Stimulated activated CD4-positive, alpha-beta T cell treated with anti-CD3 and anti-CD28 coated beads, Interleukin-4, amount 100 ng/mL, for 1 hour (primary cell): ENCODE results near the gene HIGD1A.

ENCODE experiments used
- DNase-seq: peaks from one replicate; pipeline ENCODE4 v3.0.0-alpha.2; 2020

HIGD1A gene

DNA sequence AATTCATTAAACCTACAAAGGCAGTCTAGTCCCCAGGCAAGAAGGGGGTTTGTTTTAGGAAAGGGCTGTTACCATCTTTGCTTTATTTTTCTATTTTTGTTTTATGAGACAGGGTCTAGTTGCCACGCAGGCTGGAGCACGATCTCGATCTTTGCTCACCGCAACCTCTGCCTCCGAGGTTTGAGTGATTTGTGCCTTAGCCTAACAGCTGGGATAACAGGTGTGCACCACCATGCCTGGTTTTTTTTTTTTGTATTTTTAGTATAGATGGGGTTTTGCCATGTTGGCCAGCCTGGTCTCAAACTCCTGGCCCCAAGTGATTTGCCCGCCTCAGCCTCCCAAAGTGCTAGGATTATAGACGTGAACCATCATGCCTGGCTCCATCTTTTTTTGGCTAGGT is 4.9 kb downstream of the HIGD1A start:
- DNase-seq: no peak

DNA sequence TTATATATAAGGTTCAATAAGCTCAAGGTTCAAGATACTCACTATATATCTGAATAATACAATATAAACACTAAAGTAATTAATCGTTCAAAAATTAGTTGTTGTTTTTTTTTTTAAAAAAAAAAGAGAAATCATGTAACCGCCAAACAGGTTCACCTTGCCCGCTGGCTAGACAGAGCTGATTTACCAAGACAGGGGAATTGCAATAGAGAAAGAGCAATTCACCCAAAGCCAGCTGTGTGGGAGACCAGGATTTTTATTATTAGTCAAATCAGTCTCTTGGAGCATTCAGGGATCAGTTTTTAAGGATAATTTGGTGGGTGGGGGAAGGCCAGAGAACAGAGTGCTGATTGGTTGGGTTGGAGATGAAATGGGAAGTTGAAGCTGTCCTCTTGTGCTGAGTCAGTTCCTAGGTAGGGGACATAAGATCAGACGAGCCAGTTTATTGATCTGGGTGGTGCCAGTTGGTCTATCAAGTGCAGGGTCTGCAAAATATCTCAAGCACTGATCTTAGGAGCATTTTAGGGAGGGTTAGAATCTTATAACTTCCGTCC is 7.9 kb downstream of the HIGD1A start:
- DNase-seq: no peak

DNA sequence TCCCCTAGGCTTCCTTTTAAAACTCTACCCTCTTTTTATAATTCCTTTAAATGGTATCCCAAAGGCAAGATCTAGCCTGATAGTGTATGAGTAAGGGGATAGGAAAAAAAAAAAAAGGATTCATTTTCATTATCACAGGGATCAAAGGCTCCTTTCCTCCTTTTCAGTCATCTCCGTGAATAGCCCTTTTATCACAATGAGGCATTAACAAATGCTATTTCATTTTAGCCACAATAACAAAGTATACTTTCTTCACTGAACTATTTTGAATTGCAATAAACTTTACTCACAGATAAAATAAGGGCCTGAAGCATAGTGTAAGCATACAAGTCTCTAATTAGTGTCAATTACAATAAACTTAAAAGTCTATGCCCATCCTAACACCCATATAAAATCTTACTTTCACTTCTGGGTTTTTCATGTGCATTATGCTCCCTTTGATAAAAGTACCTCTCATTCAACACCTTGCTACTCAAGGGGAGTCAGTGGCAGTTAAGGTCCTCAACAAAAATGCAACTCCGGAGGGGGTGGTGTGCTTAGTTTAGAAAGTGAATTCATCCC is 8.6 kb downstream of the HIGD1A start:
- DNase-seq: no peak

DNA sequence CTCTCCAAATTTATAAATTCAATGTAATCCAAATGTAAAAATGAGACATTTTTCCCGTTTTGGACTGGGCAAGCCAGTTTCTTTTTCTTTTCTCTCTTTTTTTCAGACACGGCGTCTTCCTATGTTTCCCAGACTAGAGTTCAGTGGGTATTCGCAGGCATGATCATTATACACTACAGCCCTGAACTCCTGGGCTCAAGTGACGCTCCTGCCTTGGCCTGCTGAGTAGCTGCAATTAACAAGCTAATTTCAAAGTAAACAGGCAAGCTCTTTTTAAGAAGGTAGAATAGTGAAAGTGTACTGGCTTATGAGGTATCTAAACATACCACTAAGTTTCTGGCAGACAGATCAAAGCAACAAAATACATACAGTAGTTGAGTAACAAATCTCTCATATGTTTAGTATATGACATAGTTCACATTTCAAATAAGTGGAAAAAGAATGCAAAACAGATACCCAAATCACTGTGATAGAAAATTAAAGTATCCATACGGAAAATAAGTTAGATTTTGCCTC is 13.5 kb downstream of the HIGD1A start:
- DNase-seq: no peak

DNA sequence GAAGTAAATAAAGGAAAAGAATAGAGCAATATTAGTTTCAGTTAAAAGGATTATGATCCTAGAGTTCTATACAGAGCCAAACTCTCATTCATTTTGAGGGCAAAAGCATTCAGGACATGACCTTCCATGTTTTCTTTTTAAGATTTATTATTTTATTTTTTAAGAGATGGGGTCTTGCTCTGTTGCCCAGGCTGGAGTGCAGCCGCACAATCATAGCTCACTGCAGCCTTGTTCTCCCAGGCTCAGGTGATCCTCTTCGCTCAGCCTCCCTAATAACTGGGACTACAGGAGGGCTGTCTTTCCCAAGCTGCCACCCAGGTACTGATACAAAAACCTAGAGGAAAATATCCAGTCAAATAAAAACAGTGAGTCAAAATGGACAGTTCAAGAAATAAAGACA is 17.7 kb downstream of the HIGD1A start:
- DNase-seq: no peak

DNA sequence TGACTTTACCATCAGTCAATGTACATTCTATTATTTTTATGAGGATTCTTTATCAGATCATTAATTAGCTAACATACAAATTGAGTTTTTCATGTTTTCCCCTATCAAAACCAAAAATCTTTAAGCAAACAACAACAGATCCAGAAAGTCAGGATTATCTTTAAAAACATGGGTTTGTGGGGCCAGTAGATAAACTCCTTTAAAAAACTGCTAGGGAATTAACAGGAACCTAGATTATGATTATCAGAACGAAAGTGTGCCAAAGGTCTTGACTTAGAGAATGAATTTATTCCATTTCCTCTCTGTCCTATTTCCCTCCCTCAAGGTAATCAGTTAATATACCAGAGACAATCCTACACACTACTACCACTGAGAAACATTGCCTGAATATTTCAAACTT is 18.1 kb downstream of the HIGD1A start:
- no peak for DNase-seq

DNA sequence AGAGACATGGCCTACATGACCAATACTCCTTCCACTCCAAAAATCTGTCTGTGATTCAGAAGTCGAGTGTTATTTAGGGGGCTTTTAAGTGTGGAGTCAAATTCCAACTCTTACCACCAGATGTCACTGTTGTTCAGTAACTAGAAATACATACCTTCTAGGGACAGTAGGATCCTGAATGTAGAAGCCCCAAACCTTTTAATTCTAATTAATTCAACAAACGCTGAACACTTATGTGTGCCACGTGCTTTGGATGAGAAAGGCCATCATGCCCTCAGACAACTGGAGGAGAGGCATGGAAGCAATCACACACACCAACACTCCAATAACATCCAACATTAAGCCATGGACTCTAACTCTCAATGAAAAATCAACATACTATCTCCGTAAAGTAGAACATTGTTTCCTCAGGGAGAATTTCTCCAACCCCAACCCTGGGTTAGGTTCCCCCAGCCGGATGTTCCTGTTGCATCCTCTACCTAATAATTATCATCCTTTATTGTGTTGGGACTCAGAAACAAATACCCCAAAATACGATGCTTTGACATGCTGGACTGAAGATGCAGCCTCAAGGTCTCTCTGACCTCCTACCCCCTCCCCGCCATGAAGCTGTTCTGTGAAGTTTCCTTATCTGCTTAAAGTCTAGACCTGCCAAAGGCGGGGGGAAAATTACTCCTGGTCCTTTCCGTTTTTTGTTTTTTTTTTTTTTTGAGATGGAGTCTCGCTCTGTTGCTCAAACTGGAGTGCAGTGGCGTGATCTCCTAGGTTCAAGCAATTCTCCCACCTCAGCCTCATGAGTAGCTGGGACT is 23.2 kb downstream of the HIGD1A start:
- DNase-seq: no peak

DNA sequence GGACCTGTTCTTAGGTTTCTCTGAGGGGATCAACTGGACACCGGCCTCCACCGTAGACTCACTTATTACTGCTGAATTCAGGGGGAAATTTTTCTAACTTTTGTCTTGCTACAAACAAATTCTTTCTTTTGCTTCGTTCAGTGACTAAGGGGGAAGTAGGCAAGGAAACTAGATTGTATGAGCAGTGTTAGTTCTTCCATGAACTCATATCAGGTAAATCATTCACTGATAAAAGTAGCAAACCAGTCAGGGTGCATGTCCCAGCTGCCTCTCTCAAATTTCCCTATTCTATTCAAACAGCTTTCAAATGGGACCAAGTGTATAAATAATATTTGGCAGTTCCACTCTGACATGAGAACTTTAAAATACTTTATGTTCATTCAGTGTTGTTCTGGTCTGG is 23.9 kb downstream of the HIGD1A start:
- DNase-seq: no peak

DNA sequence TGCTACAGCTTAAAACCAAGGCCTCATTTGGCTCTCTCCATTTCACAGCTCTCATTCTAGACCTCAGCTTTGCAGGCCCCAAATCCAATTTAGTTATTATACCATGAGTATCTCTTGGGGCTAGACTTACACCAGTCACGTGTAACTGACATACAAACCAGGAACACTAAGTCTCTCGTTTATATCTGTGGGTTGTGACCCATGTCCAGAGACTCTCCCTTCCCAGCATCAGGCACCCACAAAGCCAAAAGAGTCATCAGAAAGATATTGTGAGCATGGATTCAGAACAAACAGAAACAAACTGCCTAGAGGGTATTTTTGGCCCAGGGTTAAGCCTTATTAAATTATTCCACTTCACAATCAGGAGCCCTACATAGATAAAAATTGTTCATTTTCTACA is 25.6 kb downstream of the HIGD1A start:
- DNase-seq: no peak

DNA sequence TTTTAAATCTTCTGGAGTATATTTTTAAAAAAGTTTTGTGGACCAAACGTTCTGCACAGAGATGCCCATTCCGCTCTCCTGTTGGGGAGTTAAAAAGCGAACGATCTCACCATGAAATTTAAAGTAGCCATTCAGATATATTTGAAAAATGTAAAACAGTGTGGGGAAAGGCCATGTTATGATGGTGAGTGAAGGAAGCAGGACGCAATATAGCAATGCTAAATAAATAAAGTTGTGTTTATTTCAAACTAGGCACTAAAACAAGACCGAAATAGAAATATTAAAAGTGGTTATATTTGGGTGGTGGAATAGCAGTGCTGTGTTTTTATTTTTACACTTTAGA is 30.9 kb downstream of the HIGD1A start:
- DNase-seq: no peak

DNA sequence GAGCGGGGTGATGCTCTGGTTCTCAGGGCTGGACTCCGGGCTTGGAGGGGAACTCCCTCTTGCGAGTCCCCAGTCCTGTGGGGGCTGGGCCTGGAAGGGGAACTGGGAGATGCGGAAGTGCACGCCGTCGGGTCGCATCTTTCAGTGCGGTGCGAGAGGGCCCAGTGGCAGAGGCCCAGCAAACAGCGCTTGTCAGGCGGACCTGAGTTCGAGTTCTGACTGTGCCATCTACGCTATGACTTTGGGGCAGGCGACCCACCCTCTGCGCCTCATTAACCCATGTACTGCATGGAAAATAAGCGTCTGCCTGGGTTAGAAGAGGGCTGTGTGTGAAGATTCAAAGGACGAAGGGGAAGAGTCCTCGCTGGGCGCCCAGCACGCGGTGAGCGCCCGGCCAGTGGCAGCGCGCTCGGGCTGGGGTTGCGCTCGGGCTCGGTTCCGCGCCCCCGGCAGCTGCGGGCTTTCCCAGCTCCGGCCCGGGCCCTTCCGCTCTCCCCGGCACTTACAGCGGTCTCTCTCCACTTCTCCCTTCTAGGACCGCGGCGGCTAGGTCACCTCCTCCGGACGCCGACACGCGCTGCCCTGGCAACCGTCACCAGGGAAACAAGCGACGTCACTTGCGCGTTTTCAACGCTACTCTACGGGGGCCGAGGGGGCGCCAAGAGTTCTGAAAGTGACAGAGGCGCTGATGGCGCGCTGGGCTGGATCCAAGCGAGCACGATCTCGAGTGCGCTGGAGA is 31.5 kb downstream of the HIGD1A start, which contains the start of gene CCDC13:
TSS of gene CCDC13 (minus strand) at position 584 of the 739 bp plus-strand sequence. CDS start 14,908 bp downstream, outside the sequence.
- peak; percentile 90 for DNase-seq

DNA sequence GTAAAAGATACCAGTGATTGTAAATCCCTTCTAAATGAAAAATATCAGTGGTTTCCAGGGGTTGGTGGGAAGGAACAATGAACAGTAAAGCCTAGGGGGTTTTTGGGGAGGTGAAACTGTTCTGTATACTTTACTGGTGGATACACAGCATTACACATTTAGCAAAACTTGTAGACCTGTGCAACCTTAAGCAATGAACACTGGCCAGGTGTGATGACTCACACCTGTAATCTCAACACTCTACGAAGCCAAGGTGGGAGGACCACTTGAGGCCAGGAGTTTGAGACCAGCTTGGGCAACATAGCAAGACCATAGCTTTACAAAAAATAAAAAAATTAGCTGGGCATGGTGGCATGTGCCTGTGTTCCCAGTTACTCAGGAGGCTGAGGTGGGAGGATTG is 33.0 kb downstream of the HIGD1A start:
- DNase-seq: no peak

DNA sequence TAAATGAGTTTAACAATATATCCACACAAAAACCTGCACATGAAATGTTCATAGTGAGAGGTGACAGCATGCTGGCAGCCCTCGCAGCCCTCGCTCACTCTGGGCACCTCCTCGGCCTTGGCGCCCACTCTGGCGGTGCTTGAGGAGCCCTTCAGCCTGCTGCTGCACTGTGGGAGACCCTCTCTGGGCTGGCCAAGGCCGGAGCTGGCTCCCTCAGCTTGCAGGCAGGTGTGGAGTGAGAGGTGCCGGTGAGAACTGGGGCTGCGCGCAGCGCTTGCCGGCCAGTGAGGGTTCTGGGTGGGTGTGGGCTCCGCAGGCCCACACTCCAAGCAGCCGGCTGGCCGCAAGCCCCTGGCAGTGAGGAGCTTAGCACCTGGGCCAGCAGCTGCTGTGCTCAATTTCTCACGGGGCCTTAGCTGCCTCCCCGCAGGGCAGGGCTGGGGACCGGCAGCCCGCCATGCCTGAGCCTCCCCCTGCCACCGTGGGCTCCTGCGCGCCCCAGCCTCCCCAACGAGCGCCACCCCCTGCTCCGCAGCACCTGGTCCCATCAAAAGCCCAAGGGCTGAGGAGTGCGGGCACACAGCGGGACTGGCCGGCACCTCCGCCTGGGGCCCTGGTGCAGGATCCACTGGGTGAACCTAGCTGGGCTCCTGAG is 34.7 kb downstream of the HIGD1A start:
- DNase-seq: no peak

DNA sequence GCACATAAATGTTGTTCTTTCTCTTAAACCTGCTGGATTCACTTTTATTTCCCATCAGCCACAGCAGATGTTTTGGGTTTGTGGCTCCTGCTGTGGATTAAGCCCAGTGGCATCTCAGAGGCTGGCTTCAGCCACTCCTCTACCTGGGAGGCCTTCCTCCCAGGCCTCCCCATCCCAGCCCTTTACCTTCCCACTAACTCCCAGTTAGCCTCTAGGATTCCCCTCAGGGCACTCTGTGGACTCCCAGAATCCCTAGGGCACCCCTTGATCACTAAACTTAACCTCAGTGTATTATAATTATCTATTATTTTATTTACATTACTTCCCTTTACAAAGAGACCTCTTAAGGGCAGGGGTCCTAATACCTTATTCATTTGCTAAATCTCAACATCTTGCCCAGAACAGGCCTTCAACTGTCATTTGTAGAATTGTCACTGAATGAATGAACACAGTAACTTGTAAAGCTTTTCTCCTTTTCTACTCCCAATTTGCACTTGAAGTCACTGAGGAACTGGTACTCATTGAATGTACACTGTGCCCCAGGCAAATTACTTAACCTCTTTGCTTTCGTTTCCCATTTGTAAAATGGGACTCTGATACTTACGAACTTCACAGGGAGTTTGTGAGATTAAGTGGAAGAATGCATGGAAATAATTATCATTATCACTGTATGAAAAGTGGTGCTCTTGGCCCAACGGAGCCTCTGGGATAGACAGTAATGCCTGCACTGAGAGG is 39.6 kb downstream of the HIGD1A start:
- DNase-seq: no peak

DNA sequence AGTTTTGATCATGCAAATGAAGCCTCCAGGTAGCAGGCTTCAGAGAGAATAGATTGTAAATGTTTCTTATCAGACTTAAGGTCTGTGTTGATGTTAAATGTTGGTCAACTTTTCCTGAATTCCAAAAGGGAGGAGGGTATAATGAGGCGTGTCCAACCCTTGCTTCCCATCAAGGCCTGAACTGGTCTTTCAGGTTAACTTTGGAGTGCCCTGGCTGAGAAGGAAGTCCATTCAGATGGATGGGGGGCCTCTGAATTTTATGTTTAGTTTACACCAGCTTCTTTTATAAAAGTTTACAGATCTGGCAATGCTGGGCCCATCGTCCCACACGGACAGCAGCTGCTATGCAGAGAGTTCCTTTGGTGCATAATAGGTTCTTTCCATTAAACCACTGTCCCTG is 40.2 kb downstream of the HIGD1A start:
- DNase-seq: no peak

DNA sequence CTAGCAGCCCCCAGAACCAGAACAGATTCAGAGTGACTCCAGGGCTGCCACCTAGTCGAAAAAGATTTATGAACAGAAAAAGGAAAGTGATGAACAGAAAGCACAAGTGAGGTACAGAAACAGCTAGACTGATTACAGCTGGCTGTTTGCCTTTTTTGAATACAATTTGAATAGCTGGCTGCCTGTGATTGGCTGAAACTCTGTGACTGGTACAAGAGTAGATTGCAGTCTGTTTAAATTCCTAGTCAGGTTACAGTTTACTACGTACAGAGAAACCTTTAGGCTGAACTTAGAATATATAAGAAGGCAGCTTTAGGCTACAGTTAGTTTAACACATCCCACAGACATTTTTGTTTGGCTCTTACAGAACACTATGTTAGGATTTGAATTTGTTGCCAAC is 41.3 kb downstream of the HIGD1A start:
- DNase-seq: no peak

DNA sequence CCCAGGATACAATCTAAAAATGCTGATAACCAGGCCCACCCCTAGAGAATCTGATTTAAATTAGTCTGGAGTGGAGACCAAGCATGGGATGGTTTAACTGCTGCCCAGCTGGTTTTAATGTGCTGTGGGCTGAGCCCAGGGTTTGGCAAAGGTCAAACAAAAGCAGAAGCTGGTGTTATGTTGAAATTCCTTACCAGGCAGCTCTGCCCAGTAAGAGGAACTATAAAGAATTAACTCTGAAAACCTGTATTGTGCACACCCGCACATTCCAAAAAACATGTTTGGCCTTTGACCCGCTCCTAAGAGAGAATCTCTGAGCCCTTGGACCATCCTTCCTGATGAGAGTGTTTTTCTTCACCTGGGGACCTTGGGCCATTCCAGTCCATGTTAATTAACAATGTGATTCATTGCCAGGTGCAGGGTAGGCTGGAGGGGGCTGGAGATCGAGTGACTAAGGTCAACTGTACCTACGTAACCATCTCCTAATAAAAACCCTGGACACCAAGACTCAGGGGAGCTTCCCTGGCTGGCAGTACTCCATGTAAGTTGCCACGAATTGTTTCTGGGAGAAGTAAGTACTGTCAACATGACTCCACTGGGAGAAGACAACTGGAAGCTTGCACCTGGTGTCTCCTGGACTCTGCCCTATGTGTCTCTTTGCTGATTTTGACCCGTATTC is 42.1 kb downstream of the HIGD1A start:
- DNase-seq: no peak

DNA sequence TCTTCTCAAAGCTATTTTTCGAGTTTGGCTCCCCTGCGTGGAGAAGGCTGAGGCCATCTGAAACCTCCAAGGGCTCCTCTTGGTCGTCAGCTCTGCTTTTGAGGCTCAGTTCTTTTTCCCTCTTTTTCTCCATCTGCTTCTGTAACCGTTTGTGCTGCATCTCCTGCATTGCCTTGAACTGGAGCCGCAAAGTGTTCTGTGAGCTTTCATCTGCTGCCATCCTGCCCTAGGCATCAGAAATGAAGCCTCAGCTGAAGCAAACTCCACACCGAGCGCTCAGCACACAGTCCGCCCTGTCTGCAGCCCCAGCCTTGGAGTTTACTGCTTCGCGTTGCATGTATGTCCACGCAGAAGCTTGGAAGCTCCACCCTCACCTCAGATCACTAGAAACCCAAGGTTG is 46.2 kb downstream of the HIGD1A start:
- DNase-seq: no peak

DNA sequence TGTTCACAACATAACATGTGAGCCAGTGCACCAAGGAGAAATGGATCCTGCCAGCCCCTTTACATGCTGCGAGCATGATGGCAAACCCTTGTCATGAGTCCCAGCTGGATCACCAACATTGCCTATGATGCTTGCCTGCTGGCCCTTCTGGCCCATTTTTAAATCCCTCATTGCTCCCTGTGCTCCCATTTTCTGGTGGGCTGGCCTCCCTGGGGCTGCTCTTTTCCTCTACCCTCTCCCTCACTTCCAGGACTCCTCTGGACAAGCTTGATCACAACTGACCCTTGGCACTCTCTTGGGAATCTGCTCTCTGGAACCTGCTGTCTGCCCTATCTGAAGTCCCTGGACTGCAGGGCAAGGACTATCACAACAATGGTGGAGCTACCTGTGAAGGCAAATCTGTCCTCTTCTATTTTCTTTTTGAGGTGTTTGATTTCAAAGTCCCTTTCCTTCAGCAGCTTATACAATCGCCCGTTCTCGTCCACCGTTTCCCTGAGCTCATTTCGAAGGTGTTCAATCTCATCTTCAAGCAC is 47.5 kb downstream of the HIGD1A start:
- no peak for DNase-seq

DNA sequence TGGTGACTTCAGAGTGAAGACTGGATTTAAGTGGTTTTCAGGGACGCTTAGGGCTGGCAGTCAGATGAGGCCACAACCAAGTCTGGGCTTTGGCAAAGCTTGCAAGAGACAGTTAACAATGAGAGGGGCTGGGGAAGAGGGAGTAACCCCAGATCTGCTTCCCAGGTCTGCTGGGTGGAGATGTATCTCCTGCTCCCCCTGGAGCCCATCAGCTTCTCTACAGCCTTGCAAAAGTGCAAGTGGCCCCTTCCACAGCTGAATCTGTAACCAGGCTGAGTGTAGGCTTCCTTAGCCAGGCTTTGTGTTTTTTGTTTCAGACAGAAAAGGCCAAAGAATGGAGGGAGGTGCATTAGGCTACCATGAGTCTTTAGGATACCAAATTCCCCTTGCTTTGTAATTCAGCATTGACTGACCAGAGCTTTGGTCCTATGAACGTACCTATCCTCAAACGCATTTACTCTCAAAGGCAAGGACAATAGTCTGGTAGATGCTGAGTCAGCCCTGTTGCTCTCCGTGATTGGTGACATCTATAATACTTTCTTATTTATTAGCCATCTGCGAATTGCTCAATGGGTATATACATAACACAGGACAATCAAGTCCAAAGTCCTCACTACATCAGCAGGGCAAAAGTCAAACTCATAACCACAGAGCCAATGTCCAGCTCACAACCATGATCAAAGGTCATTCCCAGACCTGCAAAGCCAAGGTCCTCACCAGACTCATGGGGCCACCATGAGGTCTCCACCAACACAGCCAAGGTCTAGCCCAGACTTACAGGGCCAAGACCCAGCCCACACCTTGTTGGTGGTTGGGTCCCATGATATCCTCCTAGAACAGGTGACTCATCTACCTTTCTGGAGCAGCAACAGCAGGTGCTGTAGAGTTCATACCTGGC is 48.4 kb downstream of the HIGD1A start:
- DNase-seq: no peak
